ENCODE measurements around the gene KNOP1. TPM values are rescaled to one million over a fixed set of nuclear protein-coding genes. Genes with fewer than 3 reads are reported as not detected.

KNOP1 gene
- total RNA-seq, 2 experiments from 2014 or later: 19.7 to 33.2 TPM

DNA sequence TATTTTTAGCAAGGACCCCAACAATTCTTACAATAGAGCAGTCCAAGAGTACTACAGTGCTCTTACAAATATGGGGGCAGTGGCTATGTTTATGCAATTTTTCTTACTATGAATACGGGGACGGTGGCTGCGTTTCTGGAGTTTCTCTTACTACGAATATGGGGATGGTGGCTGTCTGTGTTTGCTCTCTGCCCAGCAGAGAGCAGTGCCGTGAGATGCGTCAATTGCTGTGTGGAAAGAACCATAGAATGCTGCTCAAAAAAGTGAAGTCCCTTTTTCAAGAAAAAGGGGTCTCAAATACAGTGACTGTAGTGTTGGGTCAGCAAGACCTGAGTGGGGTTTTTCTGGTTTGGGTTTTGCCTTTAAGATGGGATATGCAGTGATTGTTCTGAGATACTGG lies 53.9 kb downstream of the KNOP1 start:
- no peak for TF ChIP-seq EZH2phosphoT487 (IDR thresholded peaks at IDR 0.05; ENCODE audit: borderline replicate concordance, low read depth, low read length)
- TF ChIP-seq, protein P1, sequence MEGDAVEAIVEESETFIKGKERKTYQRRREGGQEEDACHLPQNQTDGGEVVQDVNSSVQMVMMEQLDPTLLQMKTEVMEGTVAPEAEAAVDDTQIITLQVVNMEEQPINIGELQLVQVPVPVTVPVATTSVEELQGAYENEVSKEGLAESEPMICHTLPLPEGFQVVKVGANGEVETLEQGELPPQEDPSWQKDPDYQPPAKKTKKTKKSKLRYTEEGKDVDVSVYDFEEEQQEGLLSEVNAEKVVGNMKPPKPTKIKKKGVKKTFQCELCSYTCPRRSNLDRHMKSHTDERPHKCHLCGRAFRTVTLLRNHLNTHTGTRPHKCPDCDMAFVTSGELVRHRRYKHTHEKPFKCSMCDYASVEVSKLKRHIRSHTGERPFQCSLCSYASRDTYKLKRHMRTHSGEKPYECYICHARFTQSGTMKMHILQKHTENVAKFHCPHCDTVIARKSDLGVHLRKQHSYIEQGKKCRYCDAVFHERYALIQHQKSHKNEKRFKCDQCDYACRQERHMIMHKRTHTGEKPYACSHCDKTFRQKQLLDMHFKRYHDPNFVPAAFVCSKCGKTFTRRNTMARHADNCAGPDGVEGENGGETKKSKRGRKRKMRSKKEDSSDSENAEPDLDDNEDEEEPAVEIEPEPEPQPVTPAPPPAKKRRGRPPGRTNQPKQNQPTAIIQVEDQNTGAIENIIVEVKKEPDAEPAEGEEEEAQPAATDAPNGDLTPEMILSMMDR (conservative IDR thresholded peaks at IDR 0.05; ENCODE audit: low read length): no peak
- Histone ChIP-seq H3K36me3 (ENCODE audit: insufficient read depth, low read length) (peaks cover 22% of the 10 kb centered on the region), H3K27ac (ENCODE audit: low read depth, low read length, poor library complexity, severe bottlenecking) (no peak overlapping the region), H3K9me2 (ENCODE audit: insufficient read depth, low read length) (no peaks in the 10 kb centered on the region), H2AFZ (ENCODE audit: low read length) (no peak overlapping the region), H3K4me1 (ENCODE audit: insufficient read depth, low read length, poor library complexity, severe bottlenecking) (no peaks in the 10 kb centered on the region), H3K79me2 (ENCODE audit: insufficient read depth, low read depth, low read length) (no peaks in the 10 kb centered on the region), H3K4me3 (ENCODE audit: low read depth, low read length, poor library complexity, severe bottlenecking) (no peak overlapping the region), H4K20me1 (ENCODE audit: insufficient read depth, low read length) (no peaks in the 10 kb centered on the region), H3K9me3 (ENCODE audit: low read length) (peaks cover 5% of the 10 kb centered on the region; the same call in 1 of the 2 replicates), H3K4me2 (ENCODE audit: low read length) (no peak overlapping the region)
- DNase-seq (ENCODE audit: low spot score): no peak
- POLR2A ChIA-PET: no interaction called here
- BruUV-seq (replicated peaks): no TSS peak
- intact Hi-C loops (cut with micrococcal nuclease; ENCODE audit: unreplicated experiment): no loop called here
- CTCF ChIA-PET (ENCODE audit: unreplicated experiment): no interaction called here

DNA sequence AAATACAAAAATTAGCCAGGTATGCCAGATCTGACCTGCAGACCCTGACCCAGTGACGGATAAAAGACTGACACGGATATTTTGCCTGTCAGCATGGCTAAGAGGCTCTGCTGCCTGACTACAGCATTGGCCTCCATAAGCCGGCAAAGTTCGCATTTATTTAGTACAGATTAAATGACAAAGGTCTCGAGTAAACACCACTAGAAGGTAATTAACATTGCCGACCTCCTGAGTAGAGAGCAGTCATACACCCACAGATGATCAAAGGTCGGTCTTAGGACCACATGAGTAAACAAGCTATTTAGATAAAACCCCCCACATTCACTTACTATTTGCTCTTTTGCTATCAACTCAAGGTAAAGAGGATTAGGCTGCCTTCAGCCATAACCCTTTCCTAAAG lies 55.7 kb downstream of the KNOP1 start:
- CTCF ChIA-PET (ENCODE audit: unreplicated experiment): no interaction called here
- Histone ChIP-seq H4K20me1 (ENCODE audit: insufficient read depth, low read length) (no peaks in the 10 kb centered on the region), H3K4me3 (ENCODE audit: low read depth, low read length, poor library complexity, severe bottlenecking) (no peak overlapping the region), H3K4me2 (ENCODE audit: low read length) (no peak overlapping the region), H3K36me3 (ENCODE audit: insufficient read depth, low read length) (peaks cover 19% of the 10 kb centered on the region), H3K79me2 (ENCODE audit: insufficient read depth, low read depth, low read length) (no peaks in the 10 kb centered on the region), H3K9me2 (ENCODE audit: insufficient read depth, low read length) (no peaks in the 10 kb centered on the region), H3K27ac (ENCODE audit: low read depth, low read length, poor library complexity, severe bottlenecking) (no peak overlapping the region), H2AFZ (ENCODE audit: low read length) (no peak overlapping the region), H3K9me3 (ENCODE audit: low read length) (peaks cover 5% of the 10 kb centered on the region; the same call in 1 of the 2 replicates), H3K4me1 (ENCODE audit: insufficient read depth, low read length, poor library complexity, severe bottlenecking) (no peaks in the 10 kb centered on the region)
- intact Hi-C loops (cut with micrococcal nuclease; ENCODE audit: unreplicated experiment): no loop called here
- TF ChIP-seq, protein P1 (conservative IDR thresholded peaks at IDR 0.05; ENCODE audit: low read length): no peak
- no peak for TF ChIP-seq EZH2phosphoT487 (IDR thresholded peaks at IDR 0.05; ENCODE audit: borderline replicate concordance, low read depth, low read length)
- no peak for DNase-seq (ENCODE audit: low spot score)
- BruUV-seq (replicated peaks): no TSS peak
- POLR2A ChIA-PET: no interaction called here

DNA sequence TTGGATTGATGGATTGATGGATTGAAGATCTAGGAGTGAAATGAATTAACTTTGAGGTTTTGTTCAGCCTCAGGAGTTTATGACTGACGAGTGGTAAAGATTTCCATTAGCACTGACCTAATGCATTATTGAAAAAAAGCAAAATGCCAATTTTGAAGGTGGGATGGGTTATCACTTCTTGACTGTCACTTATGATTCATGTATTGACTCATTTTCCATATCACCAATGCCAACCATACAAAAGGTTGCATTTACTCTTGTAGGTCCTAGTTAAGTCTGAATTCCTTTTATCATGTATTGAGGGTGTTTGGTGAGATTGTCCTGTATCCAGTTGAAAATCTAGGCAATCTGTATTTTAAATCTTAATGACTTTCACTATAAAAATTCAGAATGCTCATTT lies 57.6 kb downstream of the KNOP1 start:
- no peaks in the 10 kb centered on the region for H3K4me1 ChIP-seq (ENCODE audit: insufficient read depth, low read length, poor library complexity, severe bottlenecking)
- no peak for TF ChIP-seq EZH2phosphoT487 (IDR thresholded peaks at IDR 0.05; ENCODE audit: borderline replicate concordance, low read depth, low read length)
- TF ChIP-seq, protein P1 (conservative IDR thresholded peaks at IDR 0.05; ENCODE audit: low read length): no peak
- H3K27ac ChIP-seq (ENCODE audit: low read depth, low read length, poor library complexity, severe bottlenecking): no peak overlapping the region
- peaks cover 19% of the 10 kb centered on the region for H3K36me3 ChIP-seq (ENCODE audit: insufficient read depth, low read length)
- no peak overlapping the region for H3K4me3 ChIP-seq (ENCODE audit: low read depth, low read length, poor library complexity, severe bottlenecking)
- no peak overlapping the region for H2AFZ ChIP-seq (ENCODE audit: low read length)
- no peak overlapping the region for H3K4me2 ChIP-seq (ENCODE audit: low read length)
- no TSS peak for BruUV-seq (replicated peaks)
- ChIA-PET POLR2A (no interaction called here), CTCF (ENCODE audit: unreplicated experiment) (no interaction called here)
- intact Hi-C loops (cut with micrococcal nuclease; ENCODE audit: unreplicated experiment): no loop called here
- no peak for DNase-seq (ENCODE audit: low spot score)
- H3K9me3 ChIP-seq (ENCODE audit: low read length): peaks cover 5% of the 10 kb centered on the region; the same call in 1 of the 2 replicates
- no peaks in the 10 kb centered on the region for H3K9me2 ChIP-seq (ENCODE audit: insufficient read depth, low read length)
- no peaks in the 10 kb centered on the region for H3K79me2 ChIP-seq (ENCODE audit: insufficient read depth, low read depth, low read length)
- no peaks in the 10 kb centered on the region for H4K20me1 ChIP-seq (ENCODE audit: insufficient read depth, low read length)

All from OCI-LY7 (cell line).